ENCODE results near the gene PATJ.

DNA sequence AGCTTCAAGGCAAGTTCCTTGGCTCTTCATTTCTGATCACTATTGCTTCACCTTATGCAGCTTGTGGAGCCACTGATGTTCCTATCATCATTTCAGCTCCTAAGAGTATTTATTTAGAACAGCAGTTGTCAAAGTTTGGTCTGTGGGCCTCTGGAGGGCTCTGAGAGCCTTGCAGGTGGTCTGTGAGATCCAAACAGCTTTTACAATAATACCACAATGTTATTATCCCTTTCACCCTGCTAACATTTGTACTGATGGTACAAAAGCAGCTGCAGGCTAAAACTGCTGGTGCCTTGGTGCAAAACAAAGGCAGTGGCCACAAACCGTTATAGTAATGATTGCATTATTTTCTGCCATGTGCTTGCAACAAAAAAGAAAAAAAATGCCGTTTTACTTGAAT is 33.8 kb downstream of the PATJ start:
- TF ChIP-seq, protein P1, sequence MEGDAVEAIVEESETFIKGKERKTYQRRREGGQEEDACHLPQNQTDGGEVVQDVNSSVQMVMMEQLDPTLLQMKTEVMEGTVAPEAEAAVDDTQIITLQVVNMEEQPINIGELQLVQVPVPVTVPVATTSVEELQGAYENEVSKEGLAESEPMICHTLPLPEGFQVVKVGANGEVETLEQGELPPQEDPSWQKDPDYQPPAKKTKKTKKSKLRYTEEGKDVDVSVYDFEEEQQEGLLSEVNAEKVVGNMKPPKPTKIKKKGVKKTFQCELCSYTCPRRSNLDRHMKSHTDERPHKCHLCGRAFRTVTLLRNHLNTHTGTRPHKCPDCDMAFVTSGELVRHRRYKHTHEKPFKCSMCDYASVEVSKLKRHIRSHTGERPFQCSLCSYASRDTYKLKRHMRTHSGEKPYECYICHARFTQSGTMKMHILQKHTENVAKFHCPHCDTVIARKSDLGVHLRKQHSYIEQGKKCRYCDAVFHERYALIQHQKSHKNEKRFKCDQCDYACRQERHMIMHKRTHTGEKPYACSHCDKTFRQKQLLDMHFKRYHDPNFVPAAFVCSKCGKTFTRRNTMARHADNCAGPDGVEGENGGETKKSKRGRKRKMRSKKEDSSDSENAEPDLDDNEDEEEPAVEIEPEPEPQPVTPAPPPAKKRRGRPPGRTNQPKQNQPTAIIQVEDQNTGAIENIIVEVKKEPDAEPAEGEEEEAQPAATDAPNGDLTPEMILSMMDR (IDR thresholded peaks at IDR 0.05): no peak
- TF ChIP-seq POLR2A (IDR thresholded peaks at IDR 0.05): no peak

Measured in testis (tissue), 2 donors.